Activated CD8-positive, alpha-beta T cell treated with anti-CD3 and anti-CD28 coated beads for 36 hours (primary cell): Measurements from ENCODE around the gene DGCR6L. TPM values are rescaled to one million over a fixed set of nuclear protein-coding genes. Genes with fewer than 3 reads are reported as not detected.

Experiments used
- ATAC-seq: fragments of 200-7000 bp; cut with Tn5 transposase; one replicate; pipeline ENCODE4 v1.10.0; 2021; ENCODE audit warnings: mild to moderate bottlenecking, moderate library complexity
- CTCF ChIA-PET: fragments of 350-600 bp; sonication (Branson Sonifier 250); formaldehyde crosslinking; loops from one replicate; lab custom pipeline; 2021; ENCODE audit warnings: antibody characterized with exemption; lab: Charles Lee
- POLR2A ChIA-PET: fragments of 350-600 bp; sonication (Branson Sonifier 250); formaldehyde crosslinking; loops from one replicate; lab custom pipeline; 2021; ENCODE audit warnings: antibody characterized with exemption; lab: Charles Lee
- DNase-seq: peaks from one replicate; pipeline ENCODE4 v3.0.0-alpha.2; 2020
- H3K27ac Mint-ChIP-seq: one replicate; pipeline ENCODE4 v1.8.0; 2021; ENCODE audit warnings: mild to moderate bottlenecking, mixed read lengths
- H3K27me3 Mint-ChIP-seq: one replicate; pipeline ENCODE4 v1.8.0; 2021; ENCODE audit warnings: mixed read lengths
- H3K36me3 Mint-ChIP-seq: one replicate; pipeline ENCODE4 v1.8.0; 2021; ENCODE audit warnings: low read depth, mixed read lengths
- H3K4me1 Mint-ChIP-seq: one replicate; pipeline ENCODE4 v1.8.0; 2021; ENCODE audit warnings: low read depth, mixed read lengths
- H3K4me3 Mint-ChIP-seq: one replicate; pipeline ENCODE4 v1.8.0; 2021; ENCODE audit warnings: mild to moderate bottlenecking, moderate library complexity, mixed read lengths
- H3K9me3 Mint-ChIP-seq: one replicate; pipeline ENCODE4 v1.8.0; 2021; ENCODE audit warnings: mixed read lengths
- CTCF ChIP-seq: fragments of 200-600 bp; IDR thresholded peaks from one replicate; pipeline ENCODE4 v1.8.0; 2022; ENCODE audit warnings: antibody characterized with exemption, mild to moderate bottlenecking
- intact Hi-C: fragments of 100-400 bp; cut with micrococcal nuclease; formaldehyde crosslinking; loops from one replicate; pipeline ENCODE4 v1.10.0; 2022
- total RNA-seq, 2 experiments: library from RNA; stranded (reverse); gene quantifications; one replicate each; pipeline ENCODE4 v1.2.3, GENCODE V29; 2021

Gene DGCR6L
- total RNA-seq, 2 experiments from 2014 or later: 30.7 to 32.0 TPM

- ChIA-PET POLR2A (no interaction called here), CTCF (no interaction called here)
- ATAC-seq: no peak
- no peak for DNase-seq
- no peaks in the 10 kb centered on the region for H3K27me3 Mint-ChIP-seq
- H3K4me1 Mint-ChIP-seq: peaks cover 3% of the 10 kb centered on the region
- H3K36me3 Mint-ChIP-seq: no peaks in the 10 kb centered on the region
- no peak for TF ChIP-seq CTCF
- intact Hi-C loops: loop anchor here (5.0 kb wide), 1 partner anchor 108 kb away; no protein-coding TSS in a partner anchor
- H3K9me3 Mint-ChIP-seq: no peaks in the 10 kb centered on the region
- H3K4me3 Mint-ChIP-seq: no peak overlapping the region
- no peak overlapping the region for H3K27ac Mint-ChIP-seq
Observed at GRCh38 chr22:20264614-20265452, 55.0 kb downstream of the DGCR6L start.

Other genes with a start within 250 kb of the DGCR6L start
- gene DGCR8, start 239.8 kb downstream of the DGCR6L start, total RNA-seq: 10 to 100 TPM; 35.0 to 38.8 TPM
- 100 to 1,000 TPM; 411 to 412 TPM for gene RANBP1, start 204.0 kb downstream of the DGCR6L start, total RNA-seq
- gene TRMT2A, start 202.8 kb downstream of the DGCR6L start, total RNA-seq: 100 to 1,000 TPM; 101 to 105 TPM
- gene ZDHHC8, start 188.3 kb downstream of the DGCR6L start, total RNA-seq: 10 to 100 TPM; 44.5 to 44.8 TPM
- gene CCDC188, start 169.0 kb downstream of the DGCR6L start, total RNA-seq: not detected
- gene RTN4R, start 51.7 kb downstream of the DGCR6L start, total RNA-seq: 1 to 10 TPM; 2.8 to 3.7 TPM
- 10 to 100 TPM; 11.8 to 13.4 TPM for gene ZNF74, start 74.1 kb upstream of the DGCR6L start, total RNA-seq
- gene SCARF2, start 117.8 kb upstream of the DGCR6L start, total RNA-seq: under 1 TPM; 0.20 to 0.27 TPM
- gene KLHL22, start 175.7 kb upstream of the DGCR6L start, total RNA-seq: 10 to 100 TPM; 16.3 to 17.9 TPM
- 100 to 1,000 TPM; 110 to 118 TPM for gene MED15, start 187.6 kb upstream of the DGCR6L start, total RNA-seq